HAP-1 (cell line): ENCODE data around the gene PDIA2.

Experiments
- DNase-seq, 2 experiments: peaks; one replicate each; pipeline ENCODE4 v3.0.0-alpha.2; 2016 to 2020; ENCODE audit warnings: low spot score in 2 of 2
- H3K27me3 ChIP-seq: fragments of 250-450 bp; sonication (Bioruptor Pico); 2 replicates; pipeline ENCODE4 v1.5.1; 2020; ENCODE audit warnings: low read depth, mild to moderate bottlenecking, moderate library complexity
- H3K36me3 ChIP-seq: fragments of 250-450 bp; sonication (Bioruptor Pico); replicated peaks from 2 replicates; pipeline ENCODE4 v1.5.1; 2020; ENCODE audit warnings: mild to moderate bottlenecking
- H3K4me1 ChIP-seq: fragments of 250-450 bp; sonication (Bioruptor Pico); 2 replicates; pipeline ENCODE4 v1.5.1; 2020; ENCODE audit warnings: mild to moderate bottlenecking
- H3K4me3 ChIP-seq: fragments of 250-450 bp; sonication (Bioruptor Pico); 2 replicates; pipeline ENCODE4 v1.5.1; 2020; ENCODE audit warnings: mild to moderate bottlenecking, moderate library complexity
- H3K9me3 ChIP-seq: fragments of 250-450 bp; sonication (Bioruptor Pico); 2 replicates; pipeline ENCODE4 v1.5.1; 2020; ENCODE audit warnings: mild to moderate bottlenecking, moderate library complexity
- in situ Hi-C: fragments of 300-500 bp; cut with MboI; formaldehyde crosslinking; loops from 3 replicates; pipeline ENCODE4 v1.14.3; 2020; ENCODE audit warnings: low sequenced_read_pairs, inconsistent platforms, mixed read lengths

The PDIA2 gene

DNA sequence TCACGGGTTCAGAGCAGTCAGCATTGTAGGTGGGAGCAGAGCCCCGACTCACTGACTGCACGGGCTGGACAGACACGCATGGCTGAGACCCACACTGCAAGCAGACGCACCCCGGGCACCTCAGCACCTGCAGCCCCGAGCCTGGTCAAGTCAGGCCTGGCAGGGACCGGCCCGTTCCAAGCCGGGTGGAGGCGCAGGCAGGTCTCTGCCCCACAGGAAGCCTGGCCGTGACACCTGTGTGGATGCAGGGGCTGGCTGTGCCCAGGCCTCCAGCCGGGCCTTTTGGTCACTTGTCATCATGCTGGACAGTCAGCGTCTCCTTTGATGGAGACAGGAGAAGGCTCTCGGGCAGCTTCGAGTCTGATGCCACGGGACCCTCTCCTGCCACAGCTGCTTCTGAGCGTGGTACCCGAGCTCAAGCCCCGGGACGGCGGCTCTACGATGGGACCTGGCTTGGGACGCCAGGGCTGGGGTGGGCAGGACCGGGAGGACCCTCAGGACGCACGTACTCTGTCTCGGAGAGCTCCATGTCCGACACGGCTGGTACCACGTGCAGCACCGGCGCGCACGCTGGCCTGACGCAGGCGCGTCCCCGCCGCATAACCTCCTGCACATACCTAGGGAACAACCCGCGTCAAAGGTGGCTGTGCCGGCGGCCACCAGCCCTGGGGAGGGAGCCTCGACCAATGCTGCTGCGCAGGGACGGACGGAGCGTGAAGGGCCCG is 7.9 kb downstream of the PDIA2 start:
- in situ Hi-C loops: no loop called here
- Histone ChIP-seq H3K27me3 (no peaks in the 10 kb centered on the region), H3K36me3 (peaks cover 63% of the 10 kb centered on the region), H3K4me3 (no peak overlapping the region), H3K4me1 (no peaks in the 10 kb centered on the region), H3K9me3 (no peaks in the 10 kb centered on the region)
- no peak for DNase-seq

GRCh38 chr16:291539-291938 is 8.6 kb downstream of the PDIA2 start:
- no peaks in the 10 kb centered on the region for H3K4me1 ChIP-seq
- peaks cover 62% of the 10 kb centered on the region for H3K36me3 ChIP-seq
- DNase-seq: no peak
- no peak overlapping the region for H3K4me3 ChIP-seq
- H3K9me3 ChIP-seq: no peaks in the 10 kb centered on the region
- no peaks in the 10 kb centered on the region for H3K27me3 ChIP-seq
- in situ Hi-C loops: no loop called here

DNA sequence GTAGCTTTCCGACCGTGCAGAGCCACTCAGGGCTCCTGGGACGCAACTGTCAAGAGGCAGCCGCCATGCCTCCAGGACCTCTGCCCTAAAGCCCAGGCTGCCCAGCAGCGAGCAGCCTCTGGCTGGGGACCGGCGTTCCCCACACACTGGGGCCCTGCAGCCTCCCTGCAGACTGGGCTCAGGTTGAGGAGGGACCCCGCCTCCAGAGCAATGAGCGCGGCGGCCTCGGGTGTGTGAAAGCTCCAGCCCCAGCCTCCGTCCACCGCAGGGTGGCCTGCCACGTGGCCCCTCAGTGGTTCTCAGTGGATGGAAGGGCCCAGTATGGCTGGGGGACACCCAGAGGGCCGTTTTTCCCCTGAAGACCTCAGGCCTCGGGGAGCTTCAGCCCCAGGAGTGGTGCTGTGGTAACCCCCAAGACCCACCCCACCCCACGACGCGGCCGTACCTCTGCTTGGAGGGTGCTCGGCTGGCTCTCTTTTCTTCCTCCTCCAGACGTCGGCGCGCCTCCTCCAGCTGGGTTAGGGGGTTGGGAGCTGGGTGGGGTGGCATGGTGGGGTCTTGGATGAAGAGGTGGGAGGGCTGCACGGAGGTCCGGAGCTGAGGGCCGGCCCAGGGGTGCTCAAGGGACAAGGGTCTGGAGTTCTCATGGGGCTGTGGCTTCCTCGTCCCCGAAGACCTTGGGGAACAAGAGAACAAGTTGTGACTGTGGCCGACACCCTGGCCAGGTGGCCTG is 10.2 kb downstream of the PDIA2 start:
- no peak overlapping the region for H3K4me3 ChIP-seq
- H3K9me3 ChIP-seq: no peaks in the 10 kb centered on the region
- peaks cover 59% of the 10 kb centered on the region for H3K36me3 ChIP-seq
- H3K4me1 ChIP-seq: no peaks in the 10 kb centered on the region
- no peak for DNase-seq
- no peaks in the 10 kb centered on the region for H3K27me3 ChIP-seq
- in situ Hi-C loops: no loop called here

GRCh38 chr16:296276-296675 is 13.3 kb downstream of the PDIA2 start:
- peaks cover 37% of the 10 kb centered on the region for H3K36me3 ChIP-seq
- H3K4me3 ChIP-seq: no peak overlapping the region
- in situ Hi-C loops: no loop called here
- no peak for DNase-seq
- no peaks in the 10 kb centered on the region for H3K27me3 ChIP-seq
- H3K9me3 ChIP-seq: no peaks in the 10 kb centered on the region
- H3K4me1 ChIP-seq: no peaks in the 10 kb centered on the region

DNA sequence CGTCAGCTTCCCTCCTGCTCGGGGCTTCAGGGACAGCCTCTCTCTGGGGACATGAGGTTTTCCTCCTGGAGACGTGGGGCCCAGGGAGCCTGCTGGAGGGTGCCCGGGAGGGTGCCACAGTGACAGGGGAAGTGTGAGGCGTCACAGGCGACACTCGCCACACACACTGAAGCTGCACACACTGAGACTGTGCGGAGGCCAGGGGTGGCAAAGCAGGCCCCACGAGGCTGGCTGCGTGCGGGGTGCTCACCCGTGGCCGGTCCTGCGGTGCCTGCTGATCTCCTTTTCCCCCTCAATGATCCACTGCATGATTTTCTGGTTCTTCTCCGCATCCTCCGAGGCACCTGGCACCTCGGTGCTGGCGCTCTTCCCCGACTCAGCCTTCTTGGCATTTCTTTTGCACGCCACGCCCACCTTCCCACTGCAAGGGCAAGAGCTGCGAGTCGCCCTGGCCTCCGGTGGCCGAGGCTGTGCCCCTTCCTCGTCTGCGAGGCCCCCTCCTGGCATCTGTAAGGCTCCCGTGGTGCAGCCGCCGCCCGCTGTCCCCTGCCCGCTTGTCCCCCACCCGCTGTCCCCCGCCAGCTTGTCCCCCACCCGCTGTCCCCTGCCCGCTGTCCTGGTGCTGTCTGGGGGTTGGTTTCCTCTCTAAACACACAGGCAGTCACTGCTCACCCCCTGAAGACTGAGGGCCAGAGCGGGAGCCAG is 14.0 kb downstream of the PDIA2 start:
- Histone ChIP-seq H3K36me3 (peaks cover 31% of the 10 kb centered on the region), H3K27me3 (no peaks in the 10 kb centered on the region), H3K4me3 (no peak overlapping the region), H3K9me3 (no peaks in the 10 kb centered on the region), H3K4me1 (no peaks in the 10 kb centered on the region)
- no peak for DNase-seq
- in situ Hi-C loops: no loop called here

- in situ Hi-C loops: no loop called here
- no peak for DNase-seq
- no peak overlapping the region for H3K4me3 ChIP-seq
- H3K36me3 ChIP-seq: peaks cover 27% of the 10 kb centered on the region
- no peaks in the 10 kb centered on the region for H3K27me3 ChIP-seq
- no peaks in the 10 kb centered on the region for H3K9me3 ChIP-seq
- H3K4me1 ChIP-seq: no peaks in the 10 kb centered on the region
These were observed 14.9 kb downstream of the PDIA2 start for GRCh38 chr16:297832-298231.

- Histone ChIP-seq H3K36me3 (peaks cover 28% of the 10 kb centered on the region), H3K9me3 (no peaks in the 10 kb centered on the region), H3K4me1 (no peaks in the 10 kb centered on the region), H3K4me3 (no peak overlapping the region), H3K27me3 (no peaks in the 10 kb centered on the region)
- in situ Hi-C loops: no loop called here
- DNase-seq: no peak
These were observed 18.3 kb downstream of the PDIA2 start for GRCh38 chr16:301235-301634.

DNA sequence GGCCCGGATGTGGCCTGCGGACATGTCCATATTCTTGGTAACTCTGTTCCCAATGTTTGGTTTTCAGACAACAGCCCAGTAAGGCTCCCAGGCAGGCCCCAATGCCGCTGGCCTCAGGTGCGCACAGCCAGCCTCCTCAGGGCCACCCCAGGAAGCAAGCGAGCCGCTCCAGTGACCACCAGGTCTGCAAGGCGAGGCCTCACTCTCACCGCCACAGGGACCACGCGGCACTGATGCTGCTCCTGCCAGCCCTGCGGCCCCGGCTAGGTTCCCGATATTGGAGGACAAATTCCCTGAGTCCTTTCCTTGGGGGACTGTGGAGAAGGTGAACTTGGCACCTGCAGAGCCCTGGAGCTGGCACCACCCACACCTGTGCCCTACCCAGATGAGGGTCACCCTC is 19.0 kb downstream of the PDIA2 start:
- H3K4me3 ChIP-seq: no peak overlapping the region
- in situ Hi-C loops: no loop called here
- DNase-seq: no peak
- no peaks in the 10 kb centered on the region for H3K4me1 ChIP-seq
- no peaks in the 10 kb centered on the region for H3K9me3 ChIP-seq
- no peaks in the 10 kb centered on the region for H3K27me3 ChIP-seq
- peaks cover 30% of the 10 kb centered on the region for H3K36me3 ChIP-seq

- in situ Hi-C loops: no loop called here
- Histone ChIP-seq H3K4me3 (no peak overlapping the region), H3K36me3 (peaks cover 38% of the 10 kb centered on the region), H3K4me1 (no peaks in the 10 kb centered on the region), H3K27me3 (no peaks in the 10 kb centered on the region), H3K9me3 (no peaks in the 10 kb centered on the region)
- no peak for DNase-seq
These were observed 21.0 kb downstream of the PDIA2 start for GRCh38 chr16:303760-304505.

DNA sequence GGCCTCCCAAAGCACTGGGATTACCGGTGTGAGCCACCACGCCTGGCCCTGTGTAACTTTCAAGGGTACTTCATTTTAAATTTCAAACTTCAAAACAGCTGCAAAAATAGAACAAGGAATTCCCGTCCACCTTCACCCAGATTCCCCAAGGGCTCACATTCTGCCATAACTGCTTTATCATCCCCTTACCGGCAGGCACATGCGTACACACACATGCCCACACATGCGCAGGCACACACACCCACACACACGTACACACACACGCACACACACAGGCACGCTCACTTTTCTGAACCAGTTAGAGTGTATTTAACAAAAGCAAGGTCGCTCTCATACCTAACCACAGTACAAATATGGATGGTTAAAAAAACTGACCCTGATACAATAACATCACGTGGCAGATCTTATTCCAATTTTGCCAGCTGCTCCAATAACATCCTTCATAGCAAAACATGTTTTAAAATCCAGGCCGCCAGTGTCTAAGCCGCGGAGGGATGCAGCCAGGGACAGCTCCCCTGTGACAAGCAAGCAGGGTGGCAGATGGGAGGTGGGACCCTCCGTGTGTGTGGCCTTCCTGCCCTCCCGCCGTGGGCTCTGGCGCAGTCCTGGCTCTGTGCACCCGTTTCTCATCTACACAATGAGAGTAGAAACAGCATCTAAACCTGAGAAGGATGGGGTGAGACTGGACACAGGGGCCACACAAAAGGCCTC is 23.1 kb downstream of the PDIA2 start:
- Histone ChIP-seq H3K4me1 (no peaks in the 10 kb centered on the region), H3K36me3 (peaks cover 48% of the 10 kb centered on the region), H3K9me3 (no peaks in the 10 kb centered on the region), H3K4me3 (no peak overlapping the region), H3K27me3 (no peaks in the 10 kb centered on the region)
- in situ Hi-C loops: no loop called here
- no peak for DNase-seq

DNA sequence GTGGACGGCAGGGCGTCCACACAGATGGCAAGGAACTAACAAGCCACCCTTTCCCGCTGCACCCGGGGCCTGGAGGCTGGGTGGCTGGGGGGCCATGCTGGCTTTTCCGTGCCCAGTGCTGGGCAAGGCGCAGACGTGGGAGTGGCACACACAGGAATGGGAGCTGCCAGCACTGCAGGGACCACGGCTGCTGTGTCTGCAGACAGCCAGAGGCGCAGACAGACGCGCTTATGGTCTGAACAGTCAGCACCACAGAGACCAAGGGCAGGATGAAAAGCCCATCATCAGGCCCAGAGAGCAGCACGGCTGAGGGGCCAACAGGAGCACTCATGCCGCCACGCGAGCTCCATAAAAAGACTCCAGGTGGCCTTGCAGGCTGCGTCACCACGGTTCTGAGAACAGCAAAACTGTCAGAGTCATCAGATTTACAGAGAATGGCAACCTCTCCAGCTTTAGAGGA is 24.0 kb downstream of the PDIA2 start:
- Histone ChIP-seq H3K4me3 (no peak overlapping the region), H3K27me3 (no peaks in the 10 kb centered on the region), H3K36me3 (peaks cover 53% of the 10 kb centered on the region), H3K4me1 (no peaks in the 10 kb centered on the region), H3K9me3 (no peaks in the 10 kb centered on the region)
- in situ Hi-C loops: no loop called here
- no peak for DNase-seq

DNA sequence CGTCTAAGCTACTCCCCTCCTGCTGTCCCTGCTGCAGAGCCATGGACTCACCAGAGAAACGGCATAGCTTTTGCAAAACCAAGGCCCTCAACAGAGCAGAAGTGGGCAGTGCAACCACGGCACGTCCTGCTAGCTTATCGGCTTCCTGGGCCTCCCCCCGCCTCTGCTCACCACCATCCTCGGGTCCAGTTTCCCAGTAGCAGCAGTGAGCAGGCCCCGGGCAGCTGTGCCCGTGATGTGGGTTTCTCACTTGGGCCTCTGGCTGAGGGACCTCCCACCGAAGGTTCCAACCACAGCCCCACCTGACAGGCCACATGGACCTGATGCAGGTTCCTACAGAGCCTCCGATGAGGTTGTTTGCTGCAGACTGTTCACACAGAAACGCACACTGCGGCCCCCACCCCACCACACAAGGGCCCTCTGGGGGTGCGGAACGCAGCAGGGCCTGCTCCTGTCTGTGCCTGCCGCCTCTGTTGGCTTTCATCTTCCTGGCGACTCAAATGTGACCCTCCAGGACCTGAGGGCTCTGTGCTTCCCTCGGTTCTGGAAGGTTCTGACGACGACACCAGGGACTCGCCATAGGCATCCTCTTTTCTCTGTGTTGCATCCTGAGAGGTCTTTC is 24.8 kb downstream of the PDIA2 start:
- Histone ChIP-seq H3K4me3 (no peak overlapping the region), H3K9me3 (no peaks in the 10 kb centered on the region), H3K27me3 (no peaks in the 10 kb centered on the region), H3K36me3 (peaks cover 57% of the 10 kb centered on the region), H3K4me1 (no peaks in the 10 kb centered on the region)
- in situ Hi-C loops: no loop called here
- DNase-seq: no peak

DNA sequence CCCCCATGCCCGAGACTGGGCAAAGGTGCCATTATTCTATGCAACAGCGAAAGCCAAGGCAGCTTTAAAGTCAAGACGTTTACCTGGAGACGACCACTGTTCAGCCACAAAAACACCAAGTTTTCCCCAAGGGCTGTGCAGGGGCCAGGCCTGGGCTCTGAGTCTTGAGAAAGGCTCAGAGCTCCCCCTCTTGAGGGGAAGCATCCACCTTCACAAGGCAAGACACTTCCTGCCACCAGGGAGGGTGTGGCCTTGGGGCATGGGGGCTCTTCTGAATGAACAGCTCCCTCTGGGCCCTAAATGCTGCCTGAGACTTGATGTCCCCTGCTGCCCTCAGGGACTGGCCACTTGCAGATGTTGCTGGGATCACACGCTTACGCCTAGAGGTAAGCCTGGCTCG is 26.5 kb downstream of the PDIA2 start:
- H3K36me3 ChIP-seq: peaks cover 65% of the 10 kb centered on the region
- H3K27me3 ChIP-seq: no peaks in the 10 kb centered on the region

More for the DNA sequence above, 26.5 kb downstream of the PDIA2 start:
- H3K4me1 ChIP-seq: no peaks in the 10 kb centered on the region
- H3K9me3 ChIP-seq: no peaks in the 10 kb centered on the region
- in situ Hi-C loops: no loop called here
- DNase-seq: no peak
- no peak overlapping the region for H3K4me3 ChIP-seq
